Nucleus accumbens (tissue), 56 donors: Measurements from ENCODE around the gene KRTAP5-8.
A peak's percentile ranks its signal among the peaks of the same experiment; 100 is the strongest.
"Not testable (repeated sequence)": the region's sequence is repeated elsewhere in the genome, so short reads cannot be mapped to it uniquely, and the experiment has no call there.

ENCODE experiments used
- DNase-seq, 56 donors: peaks; one replicate each; lab custom pipeline; 2025; lab: John Stamatoyannopoulos, UW

The KRTAP5-8 gene

DNA sequence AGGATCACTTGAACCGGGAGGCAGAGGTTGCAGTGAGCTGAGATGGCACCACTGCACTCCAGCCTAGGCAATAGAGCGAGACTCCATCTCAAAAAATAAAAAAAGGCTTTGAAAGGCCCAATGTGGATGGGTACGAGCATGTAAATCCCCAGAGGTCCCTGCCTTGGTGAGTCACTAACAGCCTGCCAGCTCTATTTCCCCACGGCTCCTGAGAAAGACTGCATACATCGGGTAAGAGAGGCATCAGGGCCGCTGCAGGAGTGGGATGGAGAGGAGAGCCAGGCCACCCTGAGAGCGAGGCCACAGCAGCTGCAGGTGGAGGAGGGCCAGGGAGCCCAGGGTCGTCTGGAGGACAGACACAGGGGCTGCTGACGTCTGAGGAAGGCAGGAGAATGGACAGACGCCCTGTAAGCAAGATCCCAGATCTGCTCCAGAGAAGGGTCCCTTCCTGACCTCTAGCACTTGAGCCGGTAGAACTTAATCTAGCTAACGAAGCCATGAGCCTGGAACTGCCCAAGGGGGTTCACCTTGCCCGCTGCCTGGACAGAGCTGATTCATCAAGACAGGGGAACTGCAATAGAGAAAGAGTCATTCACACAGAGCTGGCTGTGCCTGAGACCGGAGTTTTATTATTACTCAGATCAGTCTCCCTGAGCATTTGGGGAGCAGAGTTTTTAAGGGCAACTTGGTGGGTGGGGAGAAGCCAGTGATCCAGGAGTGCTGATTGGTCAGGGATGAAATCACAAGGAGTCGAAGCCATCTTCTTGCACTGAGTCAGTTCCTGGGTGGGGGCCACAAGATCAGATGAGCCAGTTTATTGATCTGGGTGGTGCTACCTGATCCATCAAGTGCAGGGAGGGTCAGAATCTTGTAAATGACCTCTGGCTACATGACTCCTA is 5.3 kb downstream of the KRTAP5-8 start:
- no peak for DNase-seq

DNA sequence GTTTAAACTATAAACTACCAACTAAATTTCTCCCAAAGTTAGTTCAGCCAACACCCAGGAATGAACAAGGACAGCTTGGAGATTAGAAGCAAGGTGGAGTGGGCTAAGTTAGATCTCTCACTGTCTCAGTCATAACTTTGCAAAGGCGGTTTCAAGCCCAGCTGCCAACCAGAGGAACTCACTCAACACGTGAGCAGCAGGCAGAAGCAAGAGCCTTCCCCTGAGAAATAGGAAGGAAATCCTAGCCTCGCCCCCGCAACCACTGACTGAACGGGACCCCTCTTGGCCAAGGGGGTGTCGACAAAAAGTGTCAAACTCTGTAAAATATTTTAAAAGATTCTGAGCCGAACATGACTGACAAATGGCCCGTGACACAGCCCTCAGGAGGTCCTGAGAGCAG is 6.0 kb downstream of the KRTAP5-8 start:
- no peak for DNase-seq

DNA sequence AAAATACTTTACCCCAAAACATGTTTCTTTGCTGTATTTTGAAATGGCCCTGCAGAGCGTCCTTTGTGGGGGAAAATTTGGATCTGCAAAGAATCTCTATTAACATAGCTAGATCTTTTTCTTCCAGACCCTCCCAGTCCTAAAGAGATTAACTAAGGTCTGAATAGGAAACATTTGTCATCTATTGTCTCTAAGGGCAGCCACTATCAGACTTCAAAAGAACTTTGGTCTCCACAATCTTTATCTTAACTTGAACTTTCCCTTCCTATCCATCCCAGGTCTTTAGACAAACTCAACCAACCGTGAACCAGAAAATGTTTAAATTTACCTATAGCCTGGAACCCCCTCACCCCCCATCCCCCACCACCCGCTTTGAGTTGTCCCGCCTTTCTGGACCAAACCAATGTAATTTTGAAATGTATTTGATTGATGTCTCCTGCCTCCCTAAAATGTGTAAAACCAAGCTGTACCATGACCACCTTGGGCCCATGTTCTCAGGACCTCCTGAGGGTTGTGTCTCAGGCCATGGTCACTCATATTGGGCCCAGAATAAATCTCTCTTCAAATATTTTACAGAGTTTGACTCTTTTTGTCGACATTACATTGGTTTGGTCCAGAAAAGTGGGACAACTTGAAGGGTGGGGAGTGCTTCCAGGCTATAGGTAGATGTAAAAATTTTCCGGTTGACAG is 6.8 kb downstream of the KRTAP5-8 start:
- no peak for DNase-seq

DNA sequence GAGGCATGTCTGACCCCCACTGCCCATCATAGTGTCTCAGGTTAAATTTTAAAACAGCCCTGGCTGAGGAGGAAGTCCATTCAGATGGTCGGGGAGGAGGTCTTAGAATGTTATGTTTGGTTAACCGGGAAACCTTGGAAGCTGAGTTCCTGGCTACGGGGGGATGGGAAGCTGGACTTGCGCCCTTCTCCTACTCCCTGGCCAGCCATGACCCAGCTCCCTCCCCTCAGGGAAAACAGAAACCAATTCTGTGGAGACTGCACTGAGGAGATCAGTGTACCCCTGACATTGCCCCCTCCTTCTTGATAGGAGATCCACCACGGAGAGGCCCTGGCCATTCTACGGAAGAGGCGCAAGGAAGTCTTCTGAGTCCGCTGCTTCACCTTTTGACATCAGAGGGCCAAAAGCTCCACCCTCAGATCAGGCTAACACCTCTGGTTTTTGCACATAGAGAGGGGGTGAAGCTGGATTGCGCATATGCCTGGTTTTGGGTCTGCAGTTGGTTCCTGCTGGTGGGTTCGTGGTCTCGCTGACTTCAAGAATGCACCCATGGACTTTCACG is 7.7 kb downstream of the KRTAP5-8 start:
- no peak for DNase-seq

DNA sequence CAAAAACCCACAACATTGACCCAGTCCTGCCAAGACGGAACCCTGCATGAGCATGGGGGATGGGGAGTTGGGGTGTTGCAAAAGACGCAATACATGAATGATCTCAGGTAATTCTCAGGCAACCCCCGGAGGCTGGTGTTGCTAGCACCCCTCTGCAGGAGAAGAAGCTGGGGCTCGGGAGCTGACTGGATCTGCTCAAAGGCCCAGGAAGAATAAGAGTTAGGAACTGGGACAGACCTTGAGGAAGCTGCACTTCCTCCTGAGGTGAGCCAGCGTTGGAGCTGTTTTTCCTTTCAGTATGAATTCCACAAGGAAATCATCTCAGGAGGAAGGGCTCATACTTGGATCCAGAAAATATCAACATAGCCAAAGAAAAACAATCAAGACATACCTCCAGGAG is 10.3 kb downstream of the KRTAP5-8 start, which contains the start of gene KRTAP5-9:
KRTAP5-9 (plus strand) TSS at position 301 of the 400 bp plus-strand sequence. CDS start 238 bp downstream, outside the sequence.
- DNase-seq = no peak

DNA sequence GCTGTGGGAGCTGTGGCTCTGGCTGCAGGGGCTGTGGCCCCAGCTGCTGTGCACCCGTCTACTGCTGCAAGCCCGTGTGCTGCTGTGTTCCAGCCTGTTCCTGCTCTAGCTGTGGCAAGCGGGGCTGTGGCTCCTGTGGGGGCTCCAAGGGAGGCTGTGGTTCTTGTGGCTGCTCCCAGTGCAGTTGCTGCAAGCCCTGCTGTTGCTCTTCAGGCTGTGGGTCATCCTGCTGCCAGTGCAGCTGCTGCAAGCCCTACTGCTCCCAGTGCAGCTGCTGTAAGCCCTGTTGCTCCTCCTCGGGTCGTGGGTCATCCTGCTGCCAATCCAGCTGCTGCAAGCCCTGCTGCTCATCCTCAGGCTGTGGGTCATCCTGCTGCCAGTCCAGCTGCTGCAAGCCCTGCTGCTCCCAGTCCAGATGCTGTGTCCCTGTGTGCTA is 10.9 kb downstream of the KRTAP5-8 start:
- no peak for DNase-seq

DNA sequence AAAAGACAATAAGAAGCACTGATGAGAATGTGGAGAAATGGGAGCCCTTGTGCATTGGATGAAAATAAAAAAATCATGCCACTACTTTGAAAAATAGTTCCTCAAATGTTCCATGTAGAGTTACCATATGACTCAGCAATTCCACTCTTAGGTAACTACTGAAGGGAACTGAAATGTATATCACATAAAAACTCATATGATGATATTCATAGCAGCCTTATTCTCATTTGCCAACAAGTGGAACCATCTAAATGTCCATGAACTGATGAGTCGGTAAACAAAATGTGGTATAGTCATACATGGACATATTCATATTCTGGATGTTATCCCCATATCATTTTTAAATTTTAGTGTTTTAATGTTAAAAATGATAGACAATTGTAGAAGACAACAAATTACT is 13.9 kb downstream of the KRTAP5-8 start:
- no peak for DNase-seq

DNA sequence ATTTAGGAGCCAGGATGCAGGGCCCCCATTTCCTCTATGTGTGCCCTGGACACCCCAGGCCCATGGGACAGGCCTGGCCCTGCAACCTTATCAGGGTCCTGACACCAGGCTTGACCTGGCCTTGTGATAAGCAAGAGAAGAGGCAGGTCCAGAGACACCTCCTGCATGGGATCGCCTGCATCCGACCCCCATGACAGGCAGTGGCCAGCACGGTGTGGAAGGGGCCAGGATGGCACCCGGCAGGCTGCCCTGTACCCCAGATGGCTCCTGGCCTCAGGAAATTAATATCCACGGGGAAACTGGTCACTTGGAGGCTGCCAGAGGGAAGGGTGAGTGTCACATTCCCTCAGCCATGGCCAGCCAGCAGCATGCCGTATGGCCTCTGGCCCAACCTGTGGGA is 17.2 kb downstream of the KRTAP5-8 start:
- no peak for DNase-seq

DNA sequence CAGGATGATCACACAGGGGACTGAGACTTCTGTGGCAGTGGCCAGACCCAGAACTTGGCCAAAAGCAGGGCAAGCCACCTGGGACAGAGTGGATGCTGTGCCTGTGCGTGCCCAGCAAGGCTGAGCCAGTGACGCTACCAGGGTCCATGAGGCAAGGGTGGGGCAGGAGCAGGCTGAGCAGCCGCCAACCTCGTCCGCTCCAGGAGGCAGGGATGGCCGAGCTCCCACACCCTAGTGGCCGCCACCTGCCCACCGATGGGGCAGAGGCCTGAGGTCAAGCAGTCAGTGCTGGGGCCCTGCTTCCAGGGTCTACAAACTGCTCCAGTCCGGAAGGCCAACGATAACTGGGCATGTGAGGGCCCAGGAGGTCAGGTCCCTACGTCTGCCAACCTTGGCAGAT is 17.7 kb downstream of the KRTAP5-8 start:
- no peak for DNase-seq

DNA sequence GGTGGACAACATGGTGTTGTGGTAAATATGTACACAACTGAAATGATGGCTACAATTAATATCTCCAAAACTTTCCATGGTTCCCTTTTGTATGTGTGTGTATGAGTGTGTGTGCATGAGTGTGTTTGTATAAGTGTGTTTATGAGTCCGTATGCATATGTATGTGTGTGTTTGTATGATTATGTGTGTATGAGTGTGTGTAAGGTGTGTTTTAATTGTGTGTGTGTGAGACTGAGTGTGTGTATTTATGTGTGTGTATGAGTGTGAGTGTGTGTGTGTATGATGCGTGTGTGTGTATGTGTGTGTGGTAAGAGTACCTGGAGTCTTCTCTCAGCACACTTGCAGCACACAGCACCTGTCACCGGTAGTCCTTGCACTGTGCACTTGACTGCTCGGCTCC is 18.2 kb downstream of the KRTAP5-8 start:
- no peak for DNase-seq

DNA sequence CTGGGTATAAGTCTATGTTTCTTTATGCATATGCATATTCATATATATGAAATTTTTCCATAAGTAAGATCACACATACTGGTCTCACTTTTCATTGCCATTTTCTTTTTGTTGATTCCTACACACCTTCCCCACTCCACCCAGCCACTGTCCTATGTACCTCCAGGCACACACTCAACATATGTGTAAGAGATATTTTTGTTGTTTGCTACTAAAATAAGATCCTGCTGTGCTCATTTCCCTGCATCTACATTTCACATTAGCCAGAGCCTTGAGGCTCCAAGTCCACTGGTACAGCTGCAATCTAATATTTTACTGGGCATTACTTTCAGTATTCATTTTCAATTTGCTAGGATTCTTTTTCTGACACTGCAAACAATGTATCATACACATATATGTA is 19.4 kb downstream of the KRTAP5-8 start:
- DNase-seq = no peak

DNA sequence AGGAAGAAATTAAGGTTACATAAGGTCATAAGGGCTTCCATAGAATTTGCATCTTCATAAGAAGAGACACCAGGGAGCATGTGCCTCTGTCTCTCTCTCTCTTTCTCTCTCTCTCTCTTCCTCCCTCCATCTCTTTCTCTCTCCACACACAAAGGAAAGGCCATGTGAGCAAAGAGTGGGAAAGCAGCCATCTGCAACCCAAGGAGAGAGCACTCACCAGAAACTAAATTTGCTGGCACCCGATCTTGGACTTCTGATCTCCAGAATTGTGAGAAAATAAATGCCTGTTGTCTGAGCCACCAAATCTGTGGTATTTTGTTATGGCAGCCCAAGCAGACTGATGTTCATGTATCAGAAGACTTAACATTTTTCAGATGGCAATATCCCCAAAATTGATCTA is 21.2 kb downstream of the KRTAP5-8 start:
- DNase-seq = peak in 8 of 56 donors; percentile 5 to 44 (median 10)

DNA sequence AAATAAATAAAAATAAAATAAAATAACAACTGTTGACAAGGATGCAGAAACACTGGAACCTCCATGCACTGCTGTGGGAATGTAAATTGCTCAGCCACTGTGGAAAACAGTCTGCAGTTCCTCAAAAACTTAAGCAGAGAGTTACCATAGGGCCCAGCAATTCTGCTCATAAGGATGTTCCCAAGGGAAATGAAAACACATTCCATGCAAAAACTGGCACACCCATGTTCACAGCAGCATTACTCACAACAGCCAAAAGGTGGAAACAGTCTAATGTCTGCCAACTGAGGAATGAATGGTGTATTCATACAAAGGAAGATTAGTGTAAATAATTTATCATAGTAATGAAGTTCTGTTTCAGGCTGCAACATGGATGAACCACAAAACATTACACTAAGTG is 24.3 kb downstream of the KRTAP5-8 start:
- DNase-seq = no peak

DNA sequence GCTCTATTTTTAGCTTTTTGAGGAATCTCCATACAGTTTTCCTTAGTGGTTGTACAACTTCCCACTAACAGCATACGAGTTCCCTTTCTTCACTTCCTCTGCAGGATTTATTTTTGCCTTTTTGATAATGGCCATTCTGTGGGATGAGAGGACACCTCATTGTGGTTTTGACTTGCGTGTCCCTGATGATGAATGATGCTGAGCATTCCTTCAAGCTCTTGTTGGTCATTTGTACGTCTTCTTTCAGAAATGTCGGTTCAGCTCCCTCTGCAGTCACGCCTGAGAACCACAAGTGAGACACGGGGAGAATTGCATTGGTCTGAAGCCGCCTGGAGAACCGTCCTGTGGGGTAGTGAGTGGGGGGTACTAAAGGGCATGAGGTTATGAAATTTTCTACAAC is 25.6 kb downstream of the KRTAP5-8 start:
- peak in 2 of 56 donors; percentile 11 to 17 for DNase-seq

DNA sequence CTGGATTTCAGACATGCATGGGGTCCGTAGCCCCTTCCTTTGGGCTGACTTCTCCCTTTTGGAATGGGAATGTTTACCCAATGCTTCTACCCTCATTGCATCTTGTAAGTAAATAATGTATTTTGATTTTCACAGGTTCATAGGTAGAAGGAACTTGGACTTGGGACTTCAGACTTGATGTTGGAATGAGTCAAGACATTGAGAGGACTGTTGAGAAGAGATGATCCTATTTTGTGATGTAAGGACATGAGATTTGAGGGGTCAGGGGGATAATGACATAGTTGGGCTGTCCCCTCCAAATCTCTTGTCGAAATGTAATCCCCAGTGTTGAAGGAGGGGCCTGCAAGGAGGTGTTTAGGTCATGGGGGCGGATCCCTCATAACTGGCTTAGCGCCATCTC is 26.6 kb downstream of the KRTAP5-8 start:
- no peak for DNase-seq

DNA sequence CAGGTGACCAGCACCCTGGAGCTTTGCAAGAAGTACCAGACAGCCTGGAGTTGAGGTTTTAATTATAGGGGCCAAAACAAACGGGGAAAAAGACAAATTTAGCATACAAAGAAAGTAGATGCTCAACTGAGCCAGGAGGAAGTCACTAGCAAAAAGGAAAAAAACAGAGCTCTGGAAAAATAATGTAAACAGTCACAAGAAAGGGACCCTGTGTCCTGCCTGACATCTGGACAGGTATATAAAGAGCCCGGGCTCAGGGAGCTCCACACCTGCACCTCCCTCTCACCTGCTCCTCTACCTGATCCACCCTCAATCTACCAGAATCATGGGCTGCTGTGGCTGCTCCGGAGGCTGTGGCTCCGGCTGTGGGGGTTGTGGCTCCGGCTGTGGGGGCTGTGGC is 27.4 kb downstream of the KRTAP5-8 start, which contains the start of gene KRTAP5-10:
KRTAP5-10 (plus strand) TSS at position 301 of the 400 bp plus-strand sequence; CDS start at position 326, 25 bp downstream.
- no peak for DNase-seq

DNA sequence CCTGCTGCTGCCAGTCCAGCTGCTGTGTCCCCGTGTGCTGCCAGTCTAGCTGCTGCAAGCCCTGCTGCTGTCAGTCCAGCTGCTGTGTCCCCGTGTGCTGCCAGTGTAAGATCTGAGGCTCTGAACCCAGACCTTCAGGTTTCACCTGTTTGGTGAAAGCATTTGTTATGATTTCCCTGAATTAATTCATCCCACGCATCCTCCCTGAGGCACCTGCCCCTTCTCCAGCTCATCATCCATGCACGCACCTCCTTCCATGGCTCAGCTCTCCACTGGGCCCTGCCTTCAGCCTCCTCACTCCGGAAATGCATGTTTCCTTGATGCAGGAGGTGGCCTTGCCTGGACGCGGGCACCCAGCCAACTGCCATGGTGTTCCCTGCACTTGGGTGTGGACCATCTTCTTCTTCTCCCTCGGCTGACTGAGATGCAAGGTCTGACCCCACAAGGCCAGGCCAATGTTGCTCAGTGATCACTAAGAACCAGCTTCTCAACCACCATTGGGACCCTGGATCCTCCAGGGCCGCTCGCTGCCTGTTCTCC is 28.3 kb downstream of the KRTAP5-8 start:
- no peak for DNase-seq

DNA sequence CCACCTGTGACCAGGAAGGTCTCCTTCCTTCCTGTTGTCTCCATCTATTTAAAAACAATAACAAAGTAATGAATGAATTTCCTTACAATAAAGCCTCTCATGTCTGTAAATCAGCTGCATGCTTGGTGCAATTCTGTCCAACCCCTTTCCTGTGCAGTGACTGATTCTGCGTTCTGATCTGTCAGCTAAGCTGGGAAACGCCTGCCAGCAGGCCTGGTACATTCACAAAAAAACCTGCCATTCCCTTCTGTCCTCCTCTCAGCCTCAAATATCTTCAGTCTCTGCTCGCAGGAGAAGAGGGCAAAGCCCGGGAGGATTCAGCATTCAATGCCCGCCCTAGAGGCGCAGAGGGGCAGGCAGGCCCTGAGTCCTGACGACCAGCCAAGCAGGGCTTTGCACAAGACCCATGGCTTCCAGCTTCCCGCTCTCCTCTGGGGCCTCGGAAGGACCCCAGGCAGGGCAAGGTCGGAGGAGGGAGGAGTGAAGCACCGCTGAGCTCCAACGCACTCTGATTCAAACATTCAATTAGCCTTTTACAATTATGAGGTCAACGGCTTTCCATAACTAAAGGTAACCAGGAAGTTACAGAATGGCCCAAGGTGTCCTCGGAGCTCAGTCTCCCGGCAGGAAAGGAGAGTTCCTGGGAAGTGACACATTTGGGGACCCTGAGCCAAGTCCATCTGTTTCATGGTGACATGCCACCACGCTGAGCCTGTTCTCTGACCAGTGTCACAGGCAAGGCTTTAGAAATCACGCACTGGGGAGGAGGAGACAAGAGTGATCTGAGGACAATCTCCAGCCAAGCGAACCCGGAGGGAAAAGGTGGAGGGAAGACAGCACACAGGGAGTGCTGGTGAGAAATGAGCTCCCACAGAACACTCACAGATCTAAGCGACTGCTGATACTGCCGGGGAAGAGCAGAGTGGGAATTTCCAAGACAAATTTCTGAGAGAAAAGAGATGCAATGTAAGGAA is 29.1 kb downstream of the KRTAP5-8 start:
- not testable (repeated sequence) for DNase-seq

DNA sequence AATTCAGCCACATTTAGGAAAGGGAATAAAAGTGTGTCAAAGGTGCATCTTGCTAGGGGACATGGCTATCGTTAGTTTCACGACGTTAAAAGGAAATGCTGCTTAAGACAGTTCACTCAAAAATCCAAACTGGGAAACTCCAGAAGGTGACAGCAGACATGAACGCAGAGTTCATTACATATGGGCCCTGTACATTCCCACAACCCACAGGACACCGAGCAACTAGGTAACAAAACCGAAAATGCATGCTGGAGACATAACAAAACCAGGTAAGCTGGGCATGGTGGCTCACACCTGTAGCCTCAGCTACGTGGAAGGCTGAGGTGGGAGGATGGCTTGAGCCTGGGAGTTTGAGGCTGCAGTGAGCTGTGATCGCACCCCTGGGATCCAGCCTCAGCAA is 29.8 kb downstream of the KRTAP5-8 start:
- not testable (repeated sequence) for DNase-seq
